IMR-90 (cell line): Measurements from ENCODE around the gene EPB41L4A.

Source experiments
- MAZ ChIP-seq: IDR thresholded peaks from 2 replicates; pipeline ENCODE4 v1.6.1; 2012; ENCODE audit warnings: low read depth, mild to moderate bottlenecking, low read length, improper control_type of control experiment, moderate library complexity, borderline replicate concordance
- POLR2A ChIP-seq: IDR thresholded peaks from 2 replicates; pipeline ENCODE4 v1.6.1; 2012; ENCODE audit warnings: mild to moderate bottlenecking, low read depth, low read length
- TF ChIP-seq, protein P1 (sequence below): conservative IDR thresholded peaks from 2 replicates; pipeline ENCODE4 v1.5.1; 2012; ENCODE audit warnings: mild to moderate bottlenecking, low read depth, low read length, improper control_type of control experiment

DNA sequence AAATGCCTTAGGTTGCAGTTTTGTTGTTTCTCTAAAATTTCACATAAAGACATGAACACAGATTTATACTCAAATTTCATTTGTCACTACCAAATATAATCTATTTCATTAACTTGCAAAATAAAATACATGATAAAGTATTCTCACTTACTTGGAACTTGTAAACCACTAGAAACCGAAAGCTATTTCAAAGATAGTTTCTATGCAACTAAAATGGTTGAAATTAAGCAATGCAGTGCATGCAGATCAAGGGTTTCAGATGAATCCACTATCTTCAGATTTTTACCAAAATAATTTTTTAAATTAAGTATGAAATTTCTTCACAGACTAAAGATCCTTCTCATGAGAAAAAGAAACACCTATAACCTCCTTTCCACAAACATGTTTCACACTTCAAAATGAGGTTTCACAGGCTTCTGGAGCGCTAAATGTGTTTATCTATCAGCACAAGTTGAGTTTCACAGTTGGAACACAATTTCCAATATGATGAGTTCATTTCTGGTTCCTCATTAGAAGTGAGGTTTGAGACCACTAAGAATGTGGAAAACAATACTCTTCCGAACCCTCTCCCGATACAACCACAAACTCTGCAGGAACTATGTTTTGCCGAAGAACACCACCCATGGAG lies 63.9 kb downstream of the EPB41L4A start:
- TF ChIP-seq, protein P1, sequence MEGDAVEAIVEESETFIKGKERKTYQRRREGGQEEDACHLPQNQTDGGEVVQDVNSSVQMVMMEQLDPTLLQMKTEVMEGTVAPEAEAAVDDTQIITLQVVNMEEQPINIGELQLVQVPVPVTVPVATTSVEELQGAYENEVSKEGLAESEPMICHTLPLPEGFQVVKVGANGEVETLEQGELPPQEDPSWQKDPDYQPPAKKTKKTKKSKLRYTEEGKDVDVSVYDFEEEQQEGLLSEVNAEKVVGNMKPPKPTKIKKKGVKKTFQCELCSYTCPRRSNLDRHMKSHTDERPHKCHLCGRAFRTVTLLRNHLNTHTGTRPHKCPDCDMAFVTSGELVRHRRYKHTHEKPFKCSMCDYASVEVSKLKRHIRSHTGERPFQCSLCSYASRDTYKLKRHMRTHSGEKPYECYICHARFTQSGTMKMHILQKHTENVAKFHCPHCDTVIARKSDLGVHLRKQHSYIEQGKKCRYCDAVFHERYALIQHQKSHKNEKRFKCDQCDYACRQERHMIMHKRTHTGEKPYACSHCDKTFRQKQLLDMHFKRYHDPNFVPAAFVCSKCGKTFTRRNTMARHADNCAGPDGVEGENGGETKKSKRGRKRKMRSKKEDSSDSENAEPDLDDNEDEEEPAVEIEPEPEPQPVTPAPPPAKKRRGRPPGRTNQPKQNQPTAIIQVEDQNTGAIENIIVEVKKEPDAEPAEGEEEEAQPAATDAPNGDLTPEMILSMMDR: no peak
- TF ChIP-seq MAZ (no peak), POLR2A (no peak)
